HL-60 (cell line): ENCODE results near the gene LRRC4C.

Experiments used
- CTCF ChIP-seq: IDR thresholded peaks from one replicate; pipeline ENCODE4 v1.5.1; 2011; ENCODE audit warnings: low read length, control low read depth, inconsistent platforms; ENCODE audit not compliant: insufficient read depth
- GABPA ChIP-seq: IDR thresholded peaks from 2 replicates; pipeline ENCODE4 v1.6.1; 2012; ENCODE audit warnings: low read depth
- POLR2AphosphoS5 ChIP-seq: IDR thresholded peaks from 2 replicates; pipeline ENCODE4 v1.6.1; 2012; ENCODE audit warnings: low read depth
- REST ChIP-seq: IDR thresholded peaks from 2 replicates; pipeline ENCODE4 v1.6.1; 2012; ENCODE audit warnings: low read depth; ENCODE audit not compliant: insufficient replicate concordance

- TF ChIP-seq CTCF: no peak
- no peak for TF ChIP-seq GABPA
- TF ChIP-seq REST: no peak
- no peak for TF ChIP-seq POLR2AphosphoS5
These were observed 75.1 kb downstream of the LRRC4C start for GRCh38 chr11:41384329-41384728.
